K562 (cell line): ENCODE data around the gene CCDC85B. TPM values are rescaled to one million over a fixed set of nuclear protein-coding genes. Genes with fewer than 3 reads are reported as not detected.

ENCODE experiments used
- ATAC-seq: fragments of 200-7000 bp; cut with Tn5 transposase; 3 replicates; pipeline ENCODE4 v1.9.1; 2020; ENCODE audit warnings: moderate library complexity
- BruUV-seq: library from RNA; stranded (reverse); fragments of 400-500 nt; replicated peaks from 2 replicates; lab custom pipeline; 2021; lab: Mats Ljungman, UMichigan
- CTCF ChIA-PET: fragments of 300-600 bp; formaldehyde crosslinking; extraction: SDS; loops from one replicate; lab custom pipeline; 2021; ENCODE audit warnings: low intra/inter-chr PET ratio; lab: Yijun Ruan, JAX
- POLR2A ChIA-PET: fragments of 300-600, 350-650 bp; sonication (Branson Sonifier 250); formaldehyde crosslinking; extraction: SDS; loops from one replicate; lab custom pipeline; 2021; ENCODE audit warnings: antibody characterized with exemption, inconsistent platforms; lab: Yijun Ruan, JAX
- DNase-seq, 4 experiments: peaks; one replicate each; pipeline versions ENCODE4 v3.0.0 to v3.0.0-alpha.2; 2011 to 2018; ENCODE audit warnings: low spot score in 3 of 4, mixed read lengths in 3 of 4; ENCODE audit errors: extremely low read depth in 1 of 4
- FAIRE-seq: peaks from 2 replicates; lab custom pipeline; 2011; peaks lifted over from hg19 to GRCh38; lab: Jason Lieb, UNC
- H2AFZ ChIP-seq: 2 replicates; pipeline ENCODE4 v1.6.0; 2011; ENCODE audit warnings: low read depth, low read length, control low read depth, inconsistent platforms
- H3K27ac ChIP-seq: fragments of 200-600 bp; 3 replicates; pipeline ENCODE4 v1.8.0; 2011; ENCODE audit warnings: low read depth, mild to moderate bottlenecking, control low read depth, inconsistent platforms, low read length, moderate library complexity, mixed read lengths; ENCODE audit errors: extremely low read depth
- H3K27me3 ChIP-seq, 2 experiments: fragments of 300-600 bp in 1 of 2; 2 replicates in 1 of 2; 3 replicates in 1 of 2; pipeline versions ENCODE4 v1.6.0 to v1.8.0; 2011; ENCODE audit warnings: inconsistent platforms in 2 of 2, low read length in 2 of 2, mild to moderate bottlenecking in 1 of 2, mixed read lengths in 1 of 2, moderate library complexity in 1 of 2; ENCODE audit not compliant: control insufficient read depth in 2 of 2, insufficient read depth in 2 of 2
- H3K36me3 ChIP-seq: fragments of 300-600 bp; 3 replicates; pipeline ENCODE4 v1.8.0; 2011; ENCODE audit warnings: mild to moderate bottlenecking, low read length, inconsistent platforms; ENCODE audit not compliant: control insufficient read depth, insufficient read depth
- H3K4me1 ChIP-seq, 2 experiments: fragments of 200-600 bp in 1 of 2; replicated peaks in 1 of 2; 2 replicates in 1 of 2; 3 replicates in 1 of 2; pipeline versions ENCODE4 v1.5.1 to v1.8.0; 2011; ENCODE audit warnings: inconsistent platforms in 2 of 2, low read length in 2 of 2, mild to moderate bottlenecking in 1 of 2, mixed read lengths in 1 of 2, moderate library complexity in 1 of 2; ENCODE audit not compliant: control insufficient read depth in 2 of 2, insufficient read depth in 2 of 2
- H3K4me2 ChIP-seq: 2 replicates; pipeline ENCODE4 v1.6.1; 2011; ENCODE audit warnings: low read length, control low read depth, inconsistent platforms, mixed read lengths; ENCODE audit not compliant: insufficient read depth
- H3K4me3 ChIP-seq: fragments of 200-600 bp; sonication (generic), shearing (Covaris generic); 2 replicates; pipeline ENCODE4 v1.5.1; 2016; ENCODE audit warnings: control low read depth, inconsistent platforms
- H3K79me2 ChIP-seq: fragments of 200-600 bp; 3 replicates; pipeline ENCODE4 v1.8.0; 2011; ENCODE audit warnings: low read length, inconsistent platforms; ENCODE audit not compliant: control insufficient read depth, insufficient read depth
- H3K9ac ChIP-seq, 2 experiments: 2 replicates each; pipeline versions ENCODE4 v1.6.0 to v1.6.1; 2011; ENCODE audit warnings: low read depth in 2 of 2, low read length in 2 of 2, control low read depth in 1 of 2, inconsistent platforms in 1 of 2, mild to moderate bottlenecking in 1 of 2, mixed read lengths in 1 of 2; ENCODE audit not compliant: insufficient read depth in 1 of 2
- H3K9me1 ChIP-seq: one replicate; pipeline ENCODE4 v1.6.0; 2011; ENCODE audit warnings: inconsistent platforms, mild to moderate bottlenecking, low read length, moderate library complexity; ENCODE audit not compliant: control insufficient read depth, insufficient read depth
- H3K9me3 ChIP-seq: replicated peaks from 2 replicates; pipeline ENCODE4 v1.5.1; 2011; ENCODE audit warnings: low read depth, low read length, inconsistent platforms; ENCODE audit not compliant: control insufficient read depth, insufficient read depth
- H4K20me1 ChIP-seq: replicated peaks from 2 replicates; pipeline ENCODE4 v1.6.1; 2011; ENCODE audit warnings: low read length, inconsistent platforms, mixed read lengths; ENCODE audit not compliant: control insufficient read depth, insufficient read depth
- HEY1 ChIP-seq: fragments of 250-450 bp; sonication (Bioruptor Pico); IDR thresholded peaks from 2 replicates; pipeline ENCODE4 v1.5.0; 2020; ENCODE audit warnings: mild to moderate bottlenecking, moderate library complexity, borderline replicate concordance
- NR3C1 ChIP-seq: sonication (generic); formaldehyde crosslinking; IDR thresholded peaks from 2 replicates; pipeline ENCODE4 v1.8.1; 2022; ENCODE audit warnings: missing genetic modification reagents
- POLR2B ChIP-seq: fragments of 450-650 bp; IDR thresholded peaks from 2 replicates; pipeline ENCODE4 v1.6.1; 2018; ENCODE audit warnings: low read depth; ENCODE audit not compliant: partially characterized antibody
- PURB ChIP-seq: sonication (generic); formaldehyde crosslinking; IDR thresholded peaks from 2 replicates; pipeline ENCODE4 v1.9.0; 2021; ENCODE audit warnings: low read depth, mild to moderate bottlenecking, missing genetic modification reagents
- RNF219 ChIP-seq: fragments of 250-450 bp; sonication (Bioruptor Pico); IDR thresholded peaks from 2 replicates; pipeline ENCODE4 v1.5.0; 2022; ENCODE audit warnings: mild to moderate bottlenecking
- SAFB2 ChIP-seq: fragments of 200-400 bp; formaldehyde crosslinking; IDR thresholded peaks from 2 replicates; pipeline ENCODE4 v1.6.1; 2018; ENCODE audit warnings: borderline replicate concordance, low read length, low read depth, moderate library complexity; ENCODE audit not compliant: severe bottlenecking
- STAG1 ChIP-seq: sonication (generic); formaldehyde crosslinking; IDR thresholded peaks from 2 replicates; pipeline ENCODE4 v1.5.0; 2020; ENCODE audit warnings: missing genetic modification reagents, borderline replicate concordance
- TAF9B ChIP-seq: fragments of 450-650 bp; IDR thresholded peaks from 2 replicates; pipeline ENCODE4 v1.6.1; 2018; ENCODE audit warnings: mild to moderate bottlenecking; ENCODE audit not compliant: partially characterized antibody
- TCF7L2 ChIP-seq: fragments of 150-350 bp; IDR thresholded peaks from 2 replicates; pipeline ENCODE4 v1.6.1; 2016; ENCODE audit warnings: low read depth, mild to moderate bottlenecking, low read length, moderate library complexity
- TSC22D4 ChIP-seq: fragments of 450-650 bp; IDR thresholded peaks from 2 replicates; pipeline ENCODE4 v1.6.1; 2016; ENCODE audit warnings: missing genetic modification characterization, missing biosample characterization, control low read depth
- XRCC5 ChIP-seq: fragments of 200-400 bp; formaldehyde crosslinking; IDR thresholded peaks from 2 replicates; pipeline ENCODE4 v1.6.1; 2017; ENCODE audit warnings: low read depth, mild to moderate bottlenecking, low read length
- ZHX1 ChIP-seq: fragments of 150-350 bp; conservative IDR thresholded peaks from 2 replicates; pipeline ENCODE4 v1.6.1; 2014; ENCODE audit warnings: low read length
- ZNF165 ChIP-seq: fragments of 250-450 bp; sonication (Bioruptor Pico); IDR thresholded peaks from 2 replicates; pipeline ENCODE4 v1.4.0; 2020; ENCODE audit warnings: borderline replicate concordance
- ZNF699 ChIP-seq: fragments of 250-450 bp; sonication (Bioruptor Pico); IDR thresholded peaks from 2 replicates; pipeline ENCODE4 v1.8.0; 2021; ENCODE audit warnings: mild to moderate bottlenecking, moderate library complexity; ENCODE audit not compliant: insufficient replicate concordance
- WGBS: fragments of 100-300 bp; shearing (Covaris generic); methylation state at CpG from one replicate; pipeline ENCODE4 v1.1.6; 2016; ENCODE audit warnings: low coverage, mixed read lengths; ENCODE audit not compliant: insufficient coverage; ENCODE audit errors: missing lambda C conversion rate; 5-methylcytosine and 5-hydroxymethylcytosine counted together
- in situ Hi-C: fragments of 300-500 bp; cut with MboI; formaldehyde crosslinking; loops from 4 replicates; pipeline ENCODE4 v1.15.0; 2018; ENCODE audit warnings: inconsistent platforms, mixed read lengths
- intact Hi-C: fragments of 100-400 bp; cut with micrococcal nuclease; formaldehyde crosslinking; loops from 2 replicates; pipeline ENCODE4 v1.14.2; 2022
- polyA plus RNA-seq, 8 experiments: library from polyadenylated mRNA; depleted of rRNA in 4 of 8; stranded (reverse) in 5 of 8; unstranded in 3 of 8; fragments of >200 nt; fragmentation: Nextera tagmentation in 2 of 8; fragmentation: Illumina TruSeq in 1 of 8; extraction: Ambion mirVana in 2 of 8; extraction: Trizol in 1 of 8; gene quantifications; 2 replicates each; pipeline versions ENCODE4 v1.2.1 to v1.2.3, GENCODE V29; 2011 to 2014; ENCODE audit warnings: inconsistent platforms in 1 of 8, missing spikeins in 1 of 8
- total RNA-seq, 7 experiments: library from RNA; depleted of rRNA in 6 of 7; stranded (reverse); fragments of >200 nt in 6 of 7; fragmentation: Illumina TruSeq in 2 of 7; extraction: Trizol in 2 of 7; gene quantifications; 2 replicates each; pipeline versions ENCODE4 v1.2.1 to v1.2.3, GENCODE V29; 2011 to 2021; ENCODE audit warnings: low replicate concordance in 1 of 7
- TF ChIP-seq, protein P1 (sequence below): IDR thresholded peaks from 2 replicates; pipeline ENCODE4 v1.6.1; 2011; ENCODE audit not compliant: insufficient read length; ENCODE audit errors: extremely low read depth

Gene CCDC85B
- total and polyA plus RNA-seq, 9 of the 15 experiments (the other 6 are each of a cell fraction or from before 2014, with no cell fraction given) = 0.14 to 138 (median 6.2) TPM

- CTCF ChIA-PET = interaction anchor here (0.5 to 2.7 kb wide), 7 partner anchors 28 to 546 kb away, joined by 3 to 24 read pairs (median 3); no protein-coding TSS in a partner anchor
- Histone ChIP-seq H3K27ac (no peak overlapping the region), H3K9me1 (no peaks in the 10 kb centered on the region), H2AFZ (no peak overlapping the region), H3K36me3 (peaks cover 50% of the 10 kb centered on the region), H3K4me3 (no peak overlapping the region), H3K4me2 (no peak overlapping the region), H3K79me2 (peaks cover 13% of the 10 kb centered on the region), H4K20me1 (peaks cover 3% of the 10 kb centered on the region; the same call in 1 of the 2 replicates), H3K9me3 (no peaks in the 10 kb centered on the region), H3K4me1 (peaks cover 8 to 39% of the 10 kb centered on the region in 2 experiments; a peak in 3 of 5 replicates), H3K27me3 (no peaks in the 10 kb centered on the region), H3K9ac (0 out of 4 replicates have a peak overlapping the region, but pooled peaks of 1 of the 2 experiments have one; percentile 29)
- in situ Hi-C loops (loop anchor here (5.0 kb wide), 1 partner anchor 103 kb away; no protein-coding TSS in a partner anchor), intact Hi-C loops (loop anchor here (1.0 kb wide), 1 partner anchor 105 kb away; no protein-coding TSS in a partner anchor)
- DNase-seq (no peak), ATAC-seq (no peak), FAIRE-seq (no peak)
- POLR2A ChIA-PET = interaction anchor here (0.6 to 14.4 kb wide), 14 partner anchors 7 to 381 kb away, joined by 3 to 147 read pairs (median 4); partner anchors contain the start of genes CFL1, FOSL1 and MUS81
- WGBS = 77% methylated on average over 26 of the region's 28 CpGs
- no TSS peak for BruUV-seq
- TF ChIP-seq TSC22D4 = no peak
- no peak for TF ChIP-seq RNF219 (CRISPR knock-in tag)
- TF ChIP-seq TAF9B = no peak
- TF ChIP-seq PURB (CRISPR knock-in tag) = no peak
- TF ChIP-seq NR3C1 (CRISPR knock-in tag) = no peak
- TF ChIP-seq, protein P1, sequence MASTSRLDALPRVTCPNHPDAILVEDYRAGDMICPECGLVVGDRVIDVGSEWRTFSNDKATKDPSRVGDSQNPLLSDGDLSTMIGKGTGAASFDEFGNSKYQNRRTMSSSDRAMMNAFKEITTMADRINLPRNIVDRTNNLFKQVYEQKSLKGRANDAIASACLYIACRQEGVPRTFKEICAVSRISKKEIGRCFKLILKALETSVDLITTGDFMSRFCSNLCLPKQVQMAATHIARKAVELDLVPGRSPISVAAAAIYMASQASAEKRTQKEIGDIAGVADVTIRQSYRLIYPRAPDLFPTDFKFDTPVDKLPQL = no peak
- no peak for TF ChIP-seq XRCC5
- no peak for TF ChIP-seq ZNF699 (CRISPR knock-in tag)
- no peak for TF ChIP-seq HEY1 (CRISPR knock-in tag)
- no peak for TF ChIP-seq ZHX1
- TF ChIP-seq POLR2B = no peak
- TF ChIP-seq ZNF165 (CRISPR knock-in tag) = no peak
- no peak for TF ChIP-seq TCF7L2
- TF ChIP-seq STAG1 (CRISPR knock-in tag) = no peak
- TF ChIP-seq SAFB2 = no peak
Measured at GRCh38 chr11:65883786-65884715, 6.4 kb upstream of the CCDC85B start.
